ENCODE results near the gene ICAM4.
"Not testable (repeated sequence)": the region's sequence is repeated elsewhere in the genome, so short reads cannot be mapped to it uniquely, and the experiment has no call there.

The ICAM4 gene

GRCh38 chr19:10332158-10332964 lies 45.6 kb downstream of the ICAM4 start:
- no peaks in the 10 kb centered on the region for H3K27me3 Mint-ChIP-seq
- H3K4me3 Mint-ChIP-seq = peak overlapping the region; percentile 98
- H3K27ac Mint-ChIP-seq = peak overlapping the region; percentile 96
- H3K36me3 Mint-ChIP-seq (ENCODE audit: low read depth) = peaks cover 40% of the 10 kb centered on the region
- peaks cover 40% of the 10 kb centered on the region for H3K4me1 Mint-ChIP-seq
- no peak for ATAC-seq
- no peak for DNase-seq
- no peaks in the 10 kb centered on the region for H3K9me3 Mint-ChIP-seq

GRCh38 chr19:10332965-10333757 lies 46.4 kb downstream of the ICAM4 start, which contains the start of gene RAVER1:
Gene RAVER1 (minus strand): TSS chr19:10333529. CDS start chr19:10333507, 22 bp downstream.
- H3K27ac Mint-ChIP-seq = peak within 1 kb of the TSS; percentile 96
- H3K36me3 Mint-ChIP-seq (ENCODE audit: low read depth) = peaks cover 32% of the 10 kb centered on the region
- H3K4me3 Mint-ChIP-seq = peak within 1 kb of the TSS; percentile 98
- DNase-seq (peak; percentile 99), ATAC-seq (peak; percentile 92)
- H3K27me3 Mint-ChIP-seq = no peaks in the 10 kb centered on the region
- no peaks in the 10 kb centered on the region for H3K9me3 Mint-ChIP-seq
- H3K4me1 Mint-ChIP-seq = peaks cover 42% of the 10 kb centered on the region

GRCh38 chr19:10333758-10334587 lies 47.2 kb downstream of the ICAM4 start:
- H3K4me3 Mint-ChIP-seq = peak overlapping the region; percentile 98
- peak overlapping the region; percentile 96 for H3K27ac Mint-ChIP-seq
- no peak for DNase-seq
- peaks cover 50% of the 10 kb centered on the region for H3K4me1 Mint-ChIP-seq
- no peaks in the 10 kb centered on the region for H3K9me3 Mint-ChIP-seq
- H3K36me3 Mint-ChIP-seq (ENCODE audit: low read depth) = peaks cover 31% of the 10 kb centered on the region
- ATAC-seq = peak; percentile 7
- no peaks in the 10 kb centered on the region for H3K27me3 Mint-ChIP-seq

- no peaks in the 10 kb centered on the region for H3K9me3 Mint-ChIP-seq
- H3K27me3 Mint-ChIP-seq = no peaks in the 10 kb centered on the region
- peak overlapping the region; percentile 98 for H3K4me3 Mint-ChIP-seq
- DNase-seq (peak; percentile 78), ATAC-seq (no peak)
- H3K27ac Mint-ChIP-seq = no peak overlapping the region
- H3K4me1 Mint-ChIP-seq = peaks cover 58% of the 10 kb centered on the region
- H3K36me3 Mint-ChIP-seq (ENCODE audit: low read depth) = peaks cover 28% of the 10 kb centered on the region
Measured at GRCh38 chr19:10334588-10335351, 48.0 kb downstream of the ICAM4 start.

DNA sequence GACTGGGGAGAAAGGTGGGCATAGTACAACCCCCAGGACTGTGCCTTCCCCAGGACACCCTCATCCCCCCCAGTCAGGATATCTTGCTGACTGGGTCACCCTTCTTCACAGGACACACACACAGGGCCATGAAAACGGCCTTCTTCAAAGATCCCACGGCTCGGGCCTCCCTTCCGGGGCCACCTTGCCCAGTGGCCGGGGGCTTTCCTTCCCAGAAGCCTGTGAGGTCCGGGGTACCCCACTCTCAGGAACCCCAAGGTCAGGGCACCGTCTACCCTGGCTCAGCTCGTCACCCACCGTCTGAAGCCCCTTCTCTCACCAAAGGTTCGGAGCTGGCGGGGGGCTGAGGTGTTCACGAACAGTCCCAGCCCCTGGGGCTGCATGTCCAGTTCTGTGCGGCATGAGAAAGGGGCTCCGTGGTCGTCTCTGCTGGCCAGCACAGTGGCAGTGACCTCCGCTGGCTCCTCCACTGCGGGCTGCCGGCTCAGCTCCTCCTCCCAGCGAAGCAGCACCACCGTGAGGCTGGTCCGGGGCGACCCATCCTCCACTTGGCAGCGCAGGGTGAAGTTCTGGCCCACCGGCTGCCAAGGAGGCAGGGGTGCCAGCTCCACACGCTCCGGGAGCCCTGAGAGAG lies 48.7 kb downstream of the ICAM4 start:
- H3K4me3 Mint-ChIP-seq = no peak overlapping the region
- H3K36me3 Mint-ChIP-seq (ENCODE audit: low read depth) = peaks cover 21% of the 10 kb centered on the region
- H3K27me3 Mint-ChIP-seq = no peaks in the 10 kb centered on the region
- no peak for ATAC-seq
- no peaks in the 10 kb centered on the region for H3K9me3 Mint-ChIP-seq
- peaks cover 62% of the 10 kb centered on the region for H3K4me1 Mint-ChIP-seq
- no peak for DNase-seq
- no peak overlapping the region for H3K27ac Mint-ChIP-seq

- not testable (repeated sequence) for H3K27ac Mint-ChIP-seq, DNase-seq, ATAC-seq, H3K4me3 Mint-ChIP-seq, H3K9me3 Mint-ChIP-seq, H3K27me3 Mint-ChIP-seq
- H3K36me3 Mint-ChIP-seq (ENCODE audit: low read depth) = peaks cover 15% of the 10 kb centered on the region
- peaks cover 62% of the 10 kb centered on the region for H3K4me1 Mint-ChIP-seq
Measured at GRCh38 chr19:10336725-10337124, 50.0 kb downstream of the ICAM4 start.

Measured in activated naive CD8-positive, alpha-beta T cell treated with anti-CD3 and anti-CD28 coated beads, Interleukin-2, amount 50 U/mL, for 24 hours (primary cell).